OCI-LY1 (cell line): ENCODE measurements around the gene AAGAB.

ENCODE experiments used
- H2AFZ ChIP-seq: fragments of 200-600 bp; sonication (generic), shearing (Covaris generic); 2 replicates; pipeline ENCODE4 v1.6.0; 2014; ENCODE audit warnings: antibody characterized with exemption, mild to moderate bottlenecking, low read length
- H3F3A ChIP-seq: fragments of 200-600 bp; sonication (generic), shearing (Covaris generic); 2 replicates; pipeline ENCODE4 v1.6.0; 2014; ENCODE audit warnings: mild to moderate bottlenecking, antibody characterized with exemption, low read length, moderate library complexity; ENCODE audit not compliant: insufficient read depth
- H3K27ac ChIP-seq: fragments of 200-600 bp; sonication (generic); 2 replicates; pipeline ENCODE4 v1.5.1; 2014; ENCODE audit warnings: low read length, mixed run types, mild to moderate bottlenecking, low read depth; ENCODE audit not compliant: poor library complexity, severe bottlenecking
- H3K27me3 ChIP-seq: fragments of 200-600 bp; sonication (generic); 2 replicates; pipeline ENCODE4 v1.6.0; 2014; ENCODE audit warnings: antibody characterized with exemption, mild to moderate bottlenecking, low read length, moderate library complexity; ENCODE audit not compliant: insufficient read depth
- H3K36me3 ChIP-seq: fragments of 200-600 bp; sonication (generic); 2 replicates; pipeline ENCODE4 v1.6.1; 2014; ENCODE audit warnings: mild to moderate bottlenecking, antibody characterized with exemption, low read length, moderate library complexity, mixed read lengths; ENCODE audit not compliant: insufficient read depth
- H3K4me1 ChIP-seq: fragments of 200-600 bp; sonication (generic); 2 replicates; pipeline ENCODE4 v1.5.1; 2014; ENCODE audit warnings: mild to moderate bottlenecking, low read length, moderate library complexity; ENCODE audit not compliant: insufficient read depth, severe bottlenecking
- H3K4me2 ChIP-seq: fragments of 200-600 bp; sonication (generic), shearing (Covaris generic); 2 replicates; pipeline ENCODE4 v1.6.1; 2014; ENCODE audit warnings: low read length
- H3K4me3 ChIP-seq: fragments of 200-600 bp; sonication (generic); 2 replicates; pipeline ENCODE4 v1.5.1; 2014; ENCODE audit warnings: low read length, low read depth, mild to moderate bottlenecking, mixed read lengths; ENCODE audit not compliant: poor library complexity, severe bottlenecking
- H3K79me2 ChIP-seq: fragments of 200-600 bp; shearing (Covaris generic); 2 replicates; pipeline ENCODE4 v1.6.1; 2016; ENCODE audit warnings: mixed run types, low read length, mixed read lengths; ENCODE audit not compliant: insufficient read depth
- H3K9ac ChIP-seq: fragments of 200-600 bp; sonication (generic), shearing (Covaris generic); 2 replicates; pipeline ENCODE4 v1.6.1; 2014; ENCODE audit warnings: mild to moderate bottlenecking, low read length, mixed read lengths
- H3K9me2 ChIP-seq: fragments of 200-600 bp; sonication (generic), shearing (Covaris generic); 2 replicates; pipeline ENCODE4 v1.6.1; 2014; ENCODE audit warnings: low read depth, mild to moderate bottlenecking, low read length, mixed read lengths
- H3K9me3 ChIP-seq: fragments of 200-600 bp; shearing (Covaris generic); 2 replicates; pipeline ENCODE4 v1.6.1; 2014; ENCODE audit warnings: low read length, mixed read lengths
- H4K20me1 ChIP-seq: fragments of 200-600 bp; sonication (generic), shearing (Covaris generic); 2 replicates; pipeline ENCODE4 v1.6.0; 2016; ENCODE audit warnings: mild to moderate bottlenecking, low read length; ENCODE audit not compliant: insufficient read depth
- CTCF ChIP-seq: fragments of 200-600 bp; sonication (generic), shearing (Covaris generic); IDR thresholded peaks from 2 replicates; pipeline ENCODE4 v1.5.1; 2017; ENCODE audit warnings: mild to moderate bottlenecking, antibody characterized with exemption, low read length, moderate library complexity, mixed read lengths
- EZH2 ChIP-seq: fragments of 200-600 bp; sonication (generic), shearing (Covaris generic); IDR thresholded peaks from 2 replicates; pipeline ENCODE4 v1.8.0; 2017; ENCODE audit warnings: borderline replicate concordance, mixed run types, mild to moderate bottlenecking, antibody characterized with exemption, low read length, moderate library complexity, mixed read lengths

The AAGAB gene

DNA sequence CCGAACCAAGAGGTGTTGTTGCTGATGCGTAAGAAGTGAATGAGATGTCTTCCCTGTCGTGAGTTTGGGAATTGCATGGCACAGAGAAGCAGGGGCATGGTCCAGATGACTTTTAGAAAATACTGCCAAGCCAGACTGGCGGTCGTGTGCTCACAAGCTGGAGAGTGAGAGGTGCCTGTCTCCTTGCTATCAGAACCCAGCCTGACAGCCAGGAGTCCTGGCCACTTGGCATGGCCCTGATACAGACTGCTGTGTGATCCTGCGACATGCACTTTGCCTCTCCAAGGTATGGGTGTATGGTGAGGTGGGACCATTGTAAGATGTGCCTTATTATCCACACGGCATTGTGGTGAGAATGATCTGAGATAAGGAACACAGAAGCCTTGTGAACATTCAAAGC lies 96.1 kb downstream of the AAGAB start:
- H3K4me3 ChIP-seq: no peak overlapping the region
- H3F3A ChIP-seq: no peaks in the 10 kb centered on the region
- H3K9me2 ChIP-seq: no peaks in the 10 kb centered on the region
- H3K4me1 ChIP-seq: peaks cover 48% of the 10 kb centered on the region
- no peak overlapping the region for H2AFZ ChIP-seq
- peaks cover 21% of the 10 kb centered on the region for H3K36me3 ChIP-seq
- peaks cover 11% of the 10 kb centered on the region for H3K79me2 ChIP-seq
- no peak overlapping the region for H3K4me2 ChIP-seq
- H3K27ac ChIP-seq: peak overlapping the region; percentile 17
- no peaks in the 10 kb centered on the region for H3K9me3 ChIP-seq
- no peak overlapping the region for H3K9ac ChIP-seq
- TF ChIP-seq CTCF (no peak), EZH2 (no peak)
- no peaks in the 10 kb centered on the region for H3K27me3 ChIP-seq
- H4K20me1 ChIP-seq: no peaks in the 10 kb centered on the region

DNA sequence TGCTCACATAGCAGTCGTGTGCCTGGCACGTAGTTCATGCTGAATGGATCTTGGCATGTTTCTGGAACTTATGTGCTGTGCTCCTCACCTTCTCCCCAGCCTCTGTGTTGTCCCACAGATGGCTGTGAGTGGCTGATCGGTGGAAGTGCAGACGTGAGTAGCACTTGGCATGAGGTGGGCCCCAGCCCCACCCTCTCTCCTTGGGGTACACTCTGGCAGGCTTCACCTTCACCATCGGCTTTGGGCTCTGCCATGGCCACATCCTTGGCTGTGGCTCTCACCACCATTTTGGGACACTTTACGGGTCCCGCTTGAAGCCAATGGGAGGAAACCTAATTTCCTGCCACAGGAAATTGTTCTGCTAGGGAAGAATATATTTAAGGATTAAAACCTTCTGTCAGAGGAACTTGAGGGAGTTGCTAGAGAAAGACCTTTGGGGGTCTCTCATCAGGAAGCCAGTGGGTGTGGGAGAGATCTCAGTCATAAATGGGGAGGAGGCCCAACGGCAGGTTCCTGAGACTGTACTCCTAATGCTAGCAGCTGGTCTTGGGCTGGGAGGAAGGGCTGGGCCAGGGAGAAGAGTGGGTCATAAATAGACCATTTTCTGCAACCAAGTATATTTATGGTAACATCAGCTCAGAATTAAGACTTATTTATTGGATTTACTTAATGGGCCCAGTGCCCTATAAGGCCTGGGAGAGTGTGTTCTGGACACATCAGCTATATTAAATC lies 96.8 kb downstream of the AAGAB start:
- Histone ChIP-seq H3K27me3 (no peaks in the 10 kb centered on the region), H3K4me3 (no peak overlapping the region), H3K36me3 (peaks cover 21% of the 10 kb centered on the region), H3K9me2 (no peaks in the 10 kb centered on the region), H3K27ac (peak overlapping the region; percentile 17), H3K4me2 (no peak overlapping the region), H4K20me1 (no peaks in the 10 kb centered on the region), H3K4me1 (peaks cover 53% of the 10 kb centered on the region), H3K79me2 (peaks cover 11% of the 10 kb centered on the region; the same call in 1 of the 2 replicates), H2AFZ (no peak overlapping the region), H3K9ac (no peak overlapping the region), H3F3A (0 out of 2 replicates have a peak, but pooled peaks cover under 1% of the 10 kb centered on the region), H3K9me3 (no peaks in the 10 kb centered on the region)
- TF ChIP-seq CTCF (no peak), EZH2 (no peak)

DNA sequence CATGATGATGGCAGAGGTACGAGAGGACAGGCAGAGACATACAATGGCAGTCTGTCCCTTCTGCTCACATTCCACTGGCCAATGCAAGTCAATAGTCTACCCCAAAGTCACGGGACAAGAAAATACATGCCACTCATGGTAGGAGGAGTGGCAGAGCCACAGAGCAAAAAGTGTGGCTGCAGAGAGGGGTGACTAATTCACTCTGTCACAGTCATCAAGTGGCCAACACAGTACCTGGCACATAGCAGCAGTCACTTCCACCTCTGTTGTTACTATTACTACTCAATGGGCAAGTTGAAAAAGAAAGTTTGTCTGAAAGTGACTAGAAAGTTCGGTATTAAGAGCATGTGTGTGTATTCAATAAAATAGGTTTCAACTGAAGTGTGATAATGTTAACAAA lies 97.6 kb downstream of the AAGAB start:
- Histone ChIP-seq H2AFZ (no peak overlapping the region), H3F3A (0 out of 2 replicates have a peak, but pooled peaks cover 8% of the 10 kb centered on the region), H3K79me2 (peaks cover 11% of the 10 kb centered on the region; the same call in 1 of the 2 replicates), H3K4me2 (no peak overlapping the region), H3K9me2 (no peaks in the 10 kb centered on the region), H3K9ac (no peak overlapping the region), H3K9me3 (no peaks in the 10 kb centered on the region), H3K36me3 (peaks cover 21% of the 10 kb centered on the region), H3K4me1 (peaks cover 60% of the 10 kb centered on the region), H3K27me3 (no peaks in the 10 kb centered on the region), H3K27ac (no peak overlapping the region), H3K4me3 (no peak overlapping the region), H4K20me1 (no peaks in the 10 kb centered on the region)
- TF ChIP-seq EZH2 (no peak), CTCF (no peak)
